NT2/D1 (cell line): ENCODE results near the gene MEG3.

Source experiments
- SUZ12 ChIP-seq: IDR thresholded peaks from 2 replicates; pipeline ENCODE4 v1.6.1; 2011; ENCODE audit not compliant: insufficient read length, insufficient read depth; ENCODE audit errors: extremely low read depth
- ZNF274 ChIP-seq: IDR thresholded peaks from 2 replicates; pipeline ENCODE4 v1.6.1; 2011; ENCODE audit warnings: mild to moderate bottlenecking, low read depth, low read length

DNA sequence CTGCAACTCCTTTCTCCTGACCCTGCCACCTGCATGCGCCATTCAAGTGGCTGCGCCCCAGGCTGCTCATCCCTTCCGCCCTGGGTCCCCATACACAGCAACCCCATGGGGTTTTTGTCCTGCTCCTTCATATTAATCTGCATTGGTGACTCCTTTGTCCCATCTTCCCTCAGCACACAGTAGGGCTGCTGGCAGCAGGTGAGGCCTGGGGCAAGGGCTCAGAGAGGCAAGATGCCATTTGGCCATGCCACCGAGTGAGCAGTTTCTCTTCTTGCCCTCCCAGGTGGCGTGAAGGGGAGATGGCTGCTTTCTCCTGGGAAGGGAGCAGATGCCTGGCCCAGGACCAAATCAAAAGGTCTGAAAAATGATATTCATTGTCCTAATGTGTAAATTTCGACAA lies 68.5 kb downstream of the MEG3 start:
- no peak for TF ChIP-seq SUZ12
- no peak for TF ChIP-seq ZNF274
